H1 (cell line): ENCODE data around the gene EFEMP1. TPM values are rescaled to one million over a fixed set of nuclear protein-coding genes. Genes with fewer than 3 reads are reported as not detected.

Experiments
- CTCF ChIA-PET: fragments of 300-600 bp; sonication (Branson Sonifier 250); formaldehyde crosslinking; loops from one replicate; lab custom pipeline; 2021; ENCODE audit not compliant: partially characterized antibody; lab: Charles Lee
- POLR2A ChIA-PET: fragments of 300-600 bp; sonication (Branson Sonifier 250); formaldehyde crosslinking; loops from one replicate; lab custom pipeline; 2021; ENCODE audit warnings: inconsistent platforms; ENCODE audit not compliant: partially characterized antibody; lab: Charles Lee
- DNase-seq, 2 experiments: peaks; one replicate each; pipeline versions ENCODE4 v3.0.0 to v3.0.0-alpha.2; 2010 to 2022; ENCODE audit warnings: low spot score in 2 of 2, low read depth in 1 of 2, mixed read lengths in 1 of 2
- FAIRE-seq: peaks from 2 replicates; lab custom pipeline; 2011; peaks lifted over from hg19 to GRCh38; lab: Jason Lieb, UNC
- H2AFZ ChIP-seq: 2 replicates; pipeline ENCODE4 v1.8.1; 2012; ENCODE audit warnings: low read length, inconsistent platforms
- H2AK5ac ChIP-seq: 2 replicates; pipeline ENCODE4 v1.6.1; 2013; ENCODE audit warnings: low read depth, low read length
- H2BK120ac ChIP-seq: replicated peaks from 2 replicates; pipeline ENCODE3; 2013; ENCODE audit warnings: low read depth, low read length, inconsistent platforms
- H2BK12ac ChIP-seq: 2 replicates; pipeline ENCODE4 v1.6.1; 2013; ENCODE audit warnings: low read depth, low read length
- H2BK15ac ChIP-seq: 2 replicates; pipeline ENCODE4 v1.6.1; 2013; ENCODE audit warnings: low read length
- H2BK20ac ChIP-seq: 2 replicates; pipeline ENCODE4 v1.6.1; 2013; ENCODE audit warnings: low read length
- H2BK5ac ChIP-seq: 2 replicates; pipeline ENCODE4 v1.6.1; 2013; ENCODE audit warnings: low read depth, low read length
- H3K14ac ChIP-seq: 2 replicates; pipeline ENCODE4 v1.6.1; 2013; ENCODE audit warnings: inconsistent platforms; ENCODE audit not compliant: insufficient read length
- H3K18ac ChIP-seq: 2 replicates; pipeline ENCODE4 v1.6.1; 2013; ENCODE audit warnings: low read length; ENCODE audit errors: extremely low read depth
- H3K23ac ChIP-seq: 2 replicates; pipeline ENCODE4 v1.6.1; 2013; ENCODE audit warnings: inconsistent platforms; ENCODE audit not compliant: insufficient read length
- H3K23me2 ChIP-seq: 2 replicates; pipeline ENCODE4 v1.6.1; 2013; ENCODE audit warnings: low read depth, low read length
- H3K27ac ChIP-seq: 2 replicates; pipeline ENCODE4 v1.6.1; 2011; ENCODE audit warnings: low read depth, low read length, inconsistent platforms
- H3K27me3 ChIP-seq, 4 experiments: replicated peaks in 1 of 4; 1 replicate in 1 of 4; 2 replicates in 3 of 4; pipeline versions ENCODE4 v1.6.1 to v1.8.1; 2011 to 2013; ENCODE audit warnings: low read length in 3 of 4, mild to moderate bottlenecking in 3 of 4, inconsistent platforms in 2 of 4, mixed read lengths in 2 of 4, moderate library complexity in 1 of 4; ENCODE audit not compliant: control insufficient read depth in 3 of 4, insufficient read depth in 3 of 4; ENCODE audit errors: extremely low read depth in 1 of 4
- H3K36me3 ChIP-seq, 4 experiments: 2 replicates each; pipeline versions ENCODE4 v1.6.1 to v1.8.1; 2011 to 2013; ENCODE audit warnings: mild to moderate bottlenecking in 4 of 4, low read length in 3 of 4, moderate library complexity in 2 of 4, control low read depth in 1 of 4, inconsistent platforms in 1 of 4; ENCODE audit not compliant: insufficient read depth in 4 of 4, control insufficient read depth in 2 of 4
- H3K4ac ChIP-seq: replicated peaks from 2 replicates; pipeline ENCODE3; 2013; ENCODE audit warnings: low read length, low read depth, mixed read lengths, inconsistent platforms; ENCODE audit not compliant: insufficient read length
- H3K4me1 ChIP-seq, 4 experiments: replicated peaks in 1 of 4; 1 replicate in 1 of 4; 2 replicates in 3 of 4; pipeline versions ENCODE4 v1.6.1 to v1.8.1; 2011 to 2013; ENCODE audit warnings: low read length in 3 of 4, inconsistent platforms in 2 of 4, mixed read lengths in 1 of 4; ENCODE audit not compliant: insufficient read depth in 4 of 4, control insufficient read depth in 3 of 4
- H3K4me2 ChIP-seq, 2 experiments: 2 replicates each; pipeline versions ENCODE4 v1.6.1 to v1.8.1; 2011 to 2013; ENCODE audit warnings: low read depth in 2 of 2, low read length in 2 of 2, control low read depth in 1 of 2, inconsistent platforms in 1 of 2, mild to moderate bottlenecking in 1 of 2; ENCODE audit not compliant: insufficient read depth in 1 of 2
- H3K4me3 ChIP-seq, 4 experiments: fragments of 200-600, 300-600 bp in 1 of 4; sonication (generic), shearing (Covaris generic), sonication (Bioruptor Twin) in 1 of 4; 2 replicates each; pipeline versions ENCODE4 v1.5.1 to v1.8.1; 2011 to 2016; ENCODE audit warnings: low read length in 4 of 4, low read depth in 3 of 4, control low read depth in 2 of 4, inconsistent platforms in 2 of 4, mild to moderate bottlenecking in 2 of 4, mixed read lengths in 1 of 4, moderate library complexity in 1 of 4; ENCODE audit not compliant: insufficient read depth in 2 of 4; ENCODE audit errors: extremely low read depth in 1 of 4
- H3K56ac ChIP-seq: replicated peaks from 2 replicates; pipeline ENCODE3; 2013; ENCODE audit warnings: low read depth, mild to moderate bottlenecking, mixed read lengths, low read length, inconsistent platforms; ENCODE audit not compliant: insufficient read length
- H3K79me1 ChIP-seq: 2 replicates; pipeline ENCODE4 v1.6.1; 2013; ENCODE audit warnings: low read depth, low read length, control low read depth
- H3K79me2 ChIP-seq, 2 experiments: 2 replicates each; pipeline versions ENCODE4 v1.6.1 to v1.8.1; 2012 to 2013; ENCODE audit warnings: low read length in 2 of 2, mild to moderate bottlenecking in 2 of 2, inconsistent platforms in 1 of 2; ENCODE audit not compliant: insufficient read depth in 2 of 2, control insufficient read depth in 1 of 2
- H3K9ac ChIP-seq, 4 experiments: replicated peaks in 1 of 4; 1 replicate in 1 of 4; 2 replicates in 3 of 4; pipeline versions ENCODE4 v1.6.1 to v1.8.1; 2011 to 2013; ENCODE audit warnings: low read depth in 3 of 4, low read length in 3 of 4, control low read depth in 2 of 4, mild to moderate bottlenecking in 2 of 4, moderate library complexity in 2 of 4, inconsistent platforms in 1 of 4; ENCODE audit errors: extremely low read depth in 1 of 4
- H3K9me3 ChIP-seq, 2 experiments: 2 replicates each; pipeline versions ENCODE4 v1.6.1 to v1.8.1; 2012 to 2013; ENCODE audit warnings: mild to moderate bottlenecking in 2 of 2, moderate library complexity in 2 of 2, control low read depth in 1 of 2, inconsistent platforms in 1 of 2, low read depth in 1 of 2, low read length in 1 of 2, mixed read lengths in 1 of 2; ENCODE audit not compliant: insufficient read depth in 2 of 2
- H4K20me1 ChIP-seq, 2 experiments: replicated peaks in 1 of 2; 2 replicates each; pipeline versions ENCODE3 to v1.8.1; 2011 to 2013; ENCODE audit warnings: inconsistent platforms in 2 of 2, low read length in 2 of 2, mild to moderate bottlenecking in 1 of 2; ENCODE audit not compliant: insufficient read depth in 2 of 2, control insufficient read depth in 1 of 2
- H4K5ac ChIP-seq: 2 replicates; pipeline ENCODE4 v1.6.1; 2013; ENCODE audit warnings: low read length, low read depth, mixed read lengths, inconsistent platforms; ENCODE audit not compliant: insufficient read length
- H4K8ac ChIP-seq: 2 replicates; pipeline ENCODE4 v1.8.0; 2013; ENCODE audit warnings: mild to moderate bottlenecking, moderate library complexity, low read length, inconsistent platforms; ENCODE audit not compliant: insufficient read depth; ENCODE audit errors: extremely low read depth
- H4K91ac ChIP-seq: replicated peaks from 2 replicates; pipeline ENCODE3; 2013; ENCODE audit warnings: low read length, mixed read lengths, inconsistent platforms; ENCODE audit not compliant: insufficient read length
- BRCA1 ChIP-seq: IDR thresholded peaks from 2 replicates; pipeline ENCODE4 v1.6.1; 2012; ENCODE audit warnings: low read depth, low read length, improper control_type of control experiment
- CBX5 ChIP-seq: fragments of 300-800, 300-1000 bp; sonication (generic); IDR thresholded peaks from 2 replicates; pipeline ENCODE4 v1.7.1; 2016; ENCODE audit warnings: antibody characterized with exemption, low read length, low read depth
- CEBPB ChIP-seq: IDR thresholded peaks from 2 replicates; pipeline ENCODE4 v1.6.1; 2012; ENCODE audit warnings: low read depth, low read length
- CTBP2 ChIP-seq: IDR thresholded peaks from 2 replicates; pipeline ENCODE4 v1.7.0; 2011; ENCODE audit warnings: borderline replicate concordance, mild to moderate bottlenecking, moderate library complexity, mixed read lengths, low read length; ENCODE audit not compliant: insufficient read depth, insufficient read length
- HDAC6 ChIP-seq: IDR thresholded peaks from one replicate; pipeline ENCODE4 v1.7.1; 2012; ENCODE audit warnings: low read depth, mild to moderate bottlenecking, inconsistent platforms, low read length, moderate library complexity
- KDM4A ChIP-seq: IDR thresholded peaks from one replicate; pipeline ENCODE4 v1.7.1; 2012; ENCODE audit warnings: low read depth, mild to moderate bottlenecking, moderate library complexity, low read length, inconsistent platforms; ENCODE audit not compliant: severe bottlenecking
- SIRT6 ChIP-seq: IDR thresholded peaks from one replicate; pipeline ENCODE4 v1.7.1; 2012; ENCODE audit warnings: low read length, inconsistent platforms
- SRF ChIP-seq: IDR thresholded peaks from 2 replicates; pipeline ENCODE4 v1.6.1; 2011; ENCODE audit warnings: mild to moderate bottlenecking, low read depth, low read length, moderate library complexity
- TCF12 ChIP-seq: IDR thresholded peaks from 2 replicates; pipeline ENCODE4 v1.6.1; 2011; ENCODE audit warnings: low read depth, mild to moderate bottlenecking, low read length
- WGBS, 2 experiments: shearing (Covaris generic) in 1 of 2; methylation state at CpG; one replicate each; pipeline versions ENCODE4 v1.1.6 to v1.1.7; 2013 to 2015; ENCODE audit warnings: low lambda C conversion rate in 2 of 2, mixed read lengths in 2 of 2, inconsistent platforms in 1 of 2, low coverage in 1 of 2, missing lambda C conversion rate in 1 of 2; ENCODE audit not compliant: insufficient replicate concordance in 2 of 2, insufficient coverage in 1 of 2, insufficient read length in 1 of 2; ENCODE audit errors: extremely low coverage in 1 of 2, missing lambda C conversion rate in 1 of 2; 5-methylcytosine and 5-hydroxymethylcytosine counted together
- polyA plus RNA-seq, 7 experiments: library from polyadenylated mRNA; depleted of rRNA in 3 of 7; stranded (reverse) in 5 of 7; unstranded in 2 of 7; fragments of >200 nt in 5 of 7; fragments of 200-250 nt in 2 of 7; gene quantifications; 1 replicate in 5 of 7; 2 replicates in 1 of 7; 4 replicates in 1 of 7; pipeline versions ENCODE4 v1.2.1 to v1.2.3, GENCODE V29; 2011 to 2013; ENCODE audit warnings: missing spikeins in 2 of 7, mixed read lengths in 2 of 7
- total RNA-seq: library from RNA; stranded (reverse); fragmentation: NEBNext Ultra II Directional; extraction: Animal tissue kit (Norgen Biotek cat#: 25700); gene quantifications from 2 replicates; pipeline ENCODE4 v1.2.1, GENCODE V29; 2021

The EFEMP1 gene
- total and polyA plus RNA-seq, 2 of the 8 experiments (the other 6 are each of a cell fraction or from before 2014, with no cell fraction given): 15.5 to 19.7 TPM

- H3K56ac ChIP-seq: no peak overlapping the region
- no peak overlapping the region for H3K4ac ChIP-seq
- CTCF ChIA-PET: interaction anchor here (0.6 kb wide), 1 partner anchor 41 kb away, joined by 4 read pairs; no protein-coding TSS in a partner anchor
- POLR2A ChIA-PET: no interaction called here
- no peak overlapping the region for H3K27ac ChIP-seq
- peaks cover 0 to 3% (median 2%) of the 10 kb centered on the region in 4 experiments; a peak in 4 of 7 replicates for H3K27me3 ChIP-seq
- no peak for DNase-seq
- no peak overlapping the region for H2BK120ac ChIP-seq
- no peaks in the 10 kb centered on the region for H4K20me1 ChIP-seq
- no peak overlapping the region for H4K5ac ChIP-seq
- no peak overlapping the region for H3K4me3 ChIP-seq
- H4K91ac ChIP-seq: no peak overlapping the region
- no peak overlapping the region for H4K8ac ChIP-seq
- H3K79me1 ChIP-seq: no peaks in the 10 kb centered on the region
- peaks cover 0 to 5% (median 2%) of the 10 kb centered on the region in 4 experiments; a peak in 2 of 7 replicates for H3K4me1 ChIP-seq
- no peaks in the 10 kb centered on the region for H3K36me3 ChIP-seq
- H3K79me2 ChIP-seq: no peaks in the 10 kb centered on the region
- WGBS, 2 experiments: 88% methylated on average over 11 of the region's 11 CpGs; no CpG with 5 or more reads in 1 of the 2 experiments
- H2BK12ac ChIP-seq: no peak overlapping the region
- no peak overlapping the region for H2BK20ac ChIP-seq
- peaks cover 7% of the 10 kb centered on the region for H3K23me2 ChIP-seq
- no peak overlapping the region for H3K18ac ChIP-seq
- H3K23ac ChIP-seq: no peak overlapping the region
- no peak overlapping the region for H2BK5ac ChIP-seq
- no peak overlapping the region for H2AK5ac ChIP-seq
- no peak overlapping the region for H2AFZ ChIP-seq
- H2BK15ac ChIP-seq: no peak overlapping the region
- no peak overlapping the region for H3K9ac ChIP-seq
- FAIRE-seq: no peak
- H3K4me2 ChIP-seq: no peak overlapping the region
- no peak overlapping the region for H3K14ac ChIP-seq
- no peaks in the 10 kb centered on the region for H3K9me3 ChIP-seq
- TF ChIP-seq CEBPB: no peak
- TF ChIP-seq CTBP2: no peak
- no peak for TF ChIP-seq BRCA1
- TF ChIP-seq CBX5: no peak
- TF ChIP-seq KDM4A: no peak
- TF ChIP-seq HDAC6: no peak
- TF ChIP-seq SRF: no peak
- TF ChIP-seq TCF12: no peak
- TF ChIP-seq SIRT6: no peak
These were observed 5.7 kb downstream of the EFEMP1 start for GRCh38 chr2:55917713-55918390.
